Stimulated activated naive B cell treated with anti-CD40 and anti-IgM and Interleukin-4, amounts not matched to agents 10 μg/mL and 1 μg/mL and 100 μg/mL, for 72 hours (primary cell): ENCODE results near the gene SYNDIG1L.
"Not testable (repeated sequence)": the region's sequence is repeated elsewhere in the genome, so short reads cannot be mapped to it uniquely, and the experiment has no call there.

ENCODE experiments used
- ATAC-seq, 2 donors: fragments of 150-1000 bp; cut with Tn5 transposase; replicated peaks; 2 replicates each; pipeline ENCODE4 v1.10.0; 2021; ENCODE audit warnings: moderate library complexity in 1 of 2
- DNase-seq: peaks from one replicate; pipeline ENCODE4 v3.0.0; 2021
- H3K27ac Mint-ChIP-seq: one replicate; pipeline ENCODE4 v1.8.0; 2022; ENCODE audit warnings: mild to moderate bottlenecking, mixed read lengths
- H3K27me3 Mint-ChIP-seq, 2 donors: one replicate each; pipeline ENCODE4 v1.8.0; 2022; ENCODE audit warnings: mixed read lengths in 2 of 2
- H3K36me3 Mint-ChIP-seq, 2 donors: one replicate each; pipeline ENCODE4 v1.8.0; 2022; ENCODE audit warnings: mixed read lengths in 2 of 2, mild to moderate bottlenecking in 1 of 2
- H3K4me1 Mint-ChIP-seq, 2 donors: one replicate each; pipeline ENCODE4 v1.8.0; 2022; ENCODE audit warnings: mixed read lengths in 2 of 2, mild to moderate bottlenecking in 1 of 2
- H3K4me3 Mint-ChIP-seq, 2 donors: one replicate each; pipeline ENCODE4 v1.8.0; 2022; ENCODE audit warnings: mild to moderate bottlenecking in 2 of 2, mixed read lengths in 2 of 2, moderate library complexity in 1 of 2
- H3K9me3 Mint-ChIP-seq, 2 donors: one replicate each; pipeline ENCODE4 v1.8.0; 2022; ENCODE audit warnings: mixed read lengths in 2 of 2, mild to moderate bottlenecking in 1 of 2

Gene SYNDIG1L

DNA sequence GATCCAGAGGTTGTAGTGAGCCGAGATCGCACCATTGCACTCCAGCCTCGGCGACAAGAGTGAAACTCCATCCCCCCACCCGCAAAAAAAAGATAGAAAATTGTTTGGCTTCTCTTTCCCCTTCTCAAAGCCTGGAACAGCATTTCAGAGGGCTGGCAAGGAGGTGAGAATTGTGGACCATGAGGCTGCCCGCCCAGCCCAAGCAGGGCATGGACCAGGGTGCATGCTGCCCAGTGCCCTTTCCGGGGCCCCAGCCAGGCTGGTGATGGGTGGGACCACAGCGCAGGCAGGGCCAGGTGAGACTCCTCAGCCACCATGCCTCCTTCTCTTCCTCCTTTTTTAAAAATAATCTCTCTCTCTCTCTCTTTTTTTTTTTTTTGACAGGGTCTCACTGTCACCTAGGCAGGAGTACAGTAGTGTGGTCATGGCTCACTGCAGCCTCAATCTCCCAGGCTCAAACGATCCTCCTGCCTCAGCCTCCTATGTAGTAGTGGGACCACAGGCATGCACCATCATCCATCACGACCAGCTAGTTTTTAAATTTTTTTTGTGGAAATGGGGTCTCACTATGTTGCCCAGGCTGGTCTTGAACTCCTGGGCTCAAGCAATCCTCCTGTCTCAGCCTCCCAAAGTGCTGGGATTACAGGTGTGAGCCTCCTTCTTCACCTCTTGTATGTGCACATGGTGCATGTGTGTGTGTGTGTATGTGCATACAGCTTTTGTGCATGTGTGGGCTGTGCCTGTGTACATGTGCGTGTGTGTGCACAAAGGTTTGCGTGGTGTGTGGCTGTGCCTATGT, 22.2 kb downstream of the SYNDIG1L start:
- no peaks in the 10 kb centered on the region for H3K36me3 Mint-ChIP-seq
- no peaks in the 10 kb centered on the region for H3K27me3 Mint-ChIP-seq
- no peak for ATAC-seq

DNA sequence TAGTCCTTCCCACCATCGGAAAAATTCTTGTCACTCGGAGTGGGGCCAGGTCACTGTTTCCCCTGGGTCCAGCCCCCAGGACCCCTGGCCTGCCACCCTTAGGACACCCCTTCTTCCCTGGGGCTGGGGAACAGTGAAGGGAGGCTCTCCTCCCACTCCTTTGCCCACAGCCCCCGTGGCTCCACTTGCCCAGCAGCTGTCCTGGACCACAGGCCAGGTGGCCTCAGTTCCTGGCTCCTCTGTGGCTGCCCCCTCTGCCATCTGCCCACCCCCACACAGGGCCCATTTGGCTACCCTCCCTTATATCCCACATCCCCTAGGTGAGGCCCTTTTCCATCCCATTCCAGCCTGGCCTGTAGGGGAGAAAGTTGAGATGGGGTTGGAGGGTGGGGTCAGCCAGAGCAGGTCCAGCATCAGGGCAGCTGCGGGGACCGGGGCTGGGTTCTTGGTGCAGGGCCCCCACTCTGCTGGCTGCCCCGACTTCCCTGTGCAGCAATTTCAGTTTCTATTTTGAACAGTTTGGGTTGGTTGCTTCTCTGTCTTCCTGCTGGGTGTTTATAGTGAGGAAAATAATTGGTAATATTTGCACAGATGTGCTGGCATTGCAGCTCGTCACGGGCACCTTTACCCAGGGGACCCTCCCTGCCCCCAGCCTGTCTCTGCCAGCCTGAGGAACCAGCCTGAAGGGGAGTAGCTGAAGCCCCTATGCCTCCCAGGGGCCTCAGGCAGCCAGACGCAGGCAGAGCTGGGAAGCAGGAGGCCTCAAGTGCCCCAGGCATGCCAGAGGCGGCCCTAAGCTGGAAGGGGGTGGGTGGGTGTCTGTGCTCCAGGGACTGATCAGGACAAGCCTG, 23.4 kb downstream of the SYNDIG1L start:
- ATAC-seq (peak; percentile 26 to 35), DNase-seq (no peak)
- no peaks in the 10 kb centered on the region for H3K9me3 Mint-ChIP-seq
- H3K4me3 Mint-ChIP-seq = peak overlapping the region; percentile 80 to 83
- no peaks in the 10 kb centered on the region for H3K27me3 Mint-ChIP-seq
- peaks cover 35 to 55% of the 10 kb centered on the region in 2 donors for H3K4me1 Mint-ChIP-seq
- no peaks in the 10 kb centered on the region for H3K36me3 Mint-ChIP-seq
- H3K27ac Mint-ChIP-seq = peak overlapping the region; percentile 97

More for the DNA sequence above, 22.2 kb downstream of the SYNDIG1L start:
- peaks cover 39 to 60% of the 10 kb centered on the region in 2 donors for H3K4me1 Mint-ChIP-seq
- no peaks in the 10 kb centered on the region for H3K9me3 Mint-ChIP-seq
- H3K27ac Mint-ChIP-seq = peak overlapping the region; percentile 86
- DNase-seq = no peak
- no peak overlapping the region for H3K4me3 Mint-ChIP-seq

DNA sequence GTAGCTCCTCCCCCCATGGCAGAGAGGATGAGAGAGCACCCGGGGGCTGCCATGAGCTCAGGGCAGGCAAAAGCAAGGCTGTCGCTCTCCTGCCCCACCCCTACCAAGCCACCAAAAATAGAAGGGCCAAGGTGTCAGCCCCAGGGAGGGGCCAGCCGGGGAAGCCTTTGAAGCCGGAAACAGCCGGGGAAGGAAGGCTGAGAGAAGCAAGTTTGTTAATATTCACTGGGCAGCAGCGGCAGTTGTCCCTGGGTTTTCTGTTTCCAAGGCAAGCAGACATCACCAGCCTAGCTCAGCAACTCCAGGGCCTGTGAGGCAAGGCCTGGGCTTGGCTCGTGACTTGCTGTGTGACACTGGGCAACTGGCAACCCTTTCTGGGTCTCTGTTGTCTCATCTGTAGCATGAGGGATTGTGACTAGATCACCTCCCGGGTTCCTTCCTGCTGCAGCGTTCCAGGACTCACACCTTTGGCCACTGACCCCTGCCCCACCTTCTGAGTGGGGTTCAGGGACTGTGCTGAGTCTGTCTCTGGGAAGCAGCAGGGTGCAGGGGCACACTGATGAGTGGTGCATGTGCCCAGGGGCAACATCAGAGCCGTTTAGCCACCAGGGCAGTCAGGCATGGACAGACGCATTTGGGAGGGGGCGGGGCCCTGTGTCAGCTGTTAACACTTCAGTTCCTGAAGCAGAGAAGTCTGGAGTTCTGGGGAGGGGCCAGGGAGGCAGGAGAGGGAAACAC, 24.3 kb downstream of the SYNDIG1L start:
- H3K4me3 Mint-ChIP-seq = peak overlapping the region; percentile 80 to 83
- no peaks in the 10 kb centered on the region for H3K36me3 Mint-ChIP-seq
- H3K4me1 Mint-ChIP-seq = peaks cover 29 to 46% of the 10 kb centered on the region in 2 donors
- ATAC-seq = peak; percentile 90 to 91
- peak; percentile 74 for DNase-seq
- H3K9me3 Mint-ChIP-seq = no peaks in the 10 kb centered on the region
- H3K27ac Mint-ChIP-seq = peak overlapping the region; percentile 97
- H3K27me3 Mint-ChIP-seq = no peaks in the 10 kb centered on the region

DNA sequence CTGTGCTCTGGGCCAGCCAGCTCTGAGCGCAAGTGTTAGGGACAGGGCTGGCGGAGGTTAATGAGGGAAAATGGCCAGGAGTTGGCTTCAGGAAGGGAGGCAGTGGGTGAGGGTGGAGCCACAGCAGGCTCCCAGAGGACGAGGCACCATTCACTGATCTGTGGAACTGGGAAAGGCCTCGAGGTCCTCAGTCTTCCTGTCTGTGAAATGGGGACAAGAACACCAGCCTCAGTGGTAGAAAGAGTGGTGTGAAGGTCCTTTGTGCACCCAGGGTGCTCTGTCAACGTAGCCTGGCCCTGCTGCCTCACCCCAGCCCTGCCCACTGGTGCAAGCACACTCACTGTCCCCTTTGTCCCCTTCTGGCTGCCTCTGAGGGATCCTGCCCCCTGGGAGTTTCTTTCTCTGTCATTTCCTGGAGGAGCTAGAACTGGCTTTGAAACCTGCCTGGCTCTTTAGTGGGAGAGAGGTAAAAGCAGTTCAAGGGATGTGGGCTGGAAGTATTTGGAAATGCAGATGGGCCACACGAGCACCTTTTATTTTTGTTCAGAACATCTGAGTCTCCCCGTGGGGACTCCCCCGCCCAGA, 25.0 kb downstream of the SYNDIG1L start:
- DNase-seq (peak; percentile 8), ATAC-seq (peak; percentile 15 to 17)
- Mint-ChIP-seq H3K27ac (peak overlapping the region; percentile 97), H3K9me3 (no peaks in the 10 kb centered on the region), H3K36me3 (no peaks in the 10 kb centered on the region), H3K4me3 (peak overlapping the region; percentile 80 to 83), H3K27me3 (no peaks in the 10 kb centered on the region), H3K4me1 (peaks cover 29 to 45% of the 10 kb centered on the region in 2 donors)

- Mint-ChIP-seq H3K36me3 (no peaks in the 10 kb centered on the region), H3K27me3 (no peaks in the 10 kb centered on the region), H3K9me3 (no peaks in the 10 kb centered on the region), H3K27ac (peak overlapping the region; percentile 68), H3K4me3 (peak overlapping the region in 1 of 2 donors; percentile 8), H3K4me1 (peaks cover 29 to 45% of the 10 kb centered on the region in 2 donors)
- DNase-seq = no peak
- no peak for ATAC-seq
These were observed 25.9 kb downstream of the SYNDIG1L start for GRCh38 chr14:74400031-74400685.

DNA sequence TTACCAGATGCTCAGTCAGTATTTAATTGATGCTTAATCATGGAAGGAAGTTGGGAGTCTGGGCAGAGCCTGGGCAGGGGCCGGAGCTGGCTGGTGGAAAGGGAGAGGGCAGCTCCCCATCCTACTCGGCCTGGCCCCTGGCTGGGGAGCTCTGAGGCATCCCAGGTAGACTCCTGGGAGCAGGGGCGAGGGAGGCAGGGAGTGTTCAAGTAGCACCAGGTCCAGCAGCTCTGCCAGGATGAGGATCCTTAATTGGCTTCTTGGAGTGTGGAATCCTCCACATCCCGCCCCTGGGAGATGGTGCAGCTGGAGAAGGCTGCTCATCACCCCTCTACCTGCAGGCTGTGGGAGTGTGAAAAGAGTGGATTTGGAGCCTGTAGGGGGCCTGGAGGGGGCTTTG, 30.9 kb downstream of the SYNDIG1L start:
- no peak overlapping the region for H3K27ac Mint-ChIP-seq
- ATAC-seq = no peak
- H3K36me3 Mint-ChIP-seq = no peaks in the 10 kb centered on the region
- DNase-seq = no peak
- H3K9me3 Mint-ChIP-seq = no peaks in the 10 kb centered on the region
- H3K4me3 Mint-ChIP-seq = no peak overlapping the region
- peaks cover 1 to 8% of the 10 kb centered on the region in 2 donors for H3K4me1 Mint-ChIP-seq
- no peaks in the 10 kb centered on the region for H3K27me3 Mint-ChIP-seq

DNA sequence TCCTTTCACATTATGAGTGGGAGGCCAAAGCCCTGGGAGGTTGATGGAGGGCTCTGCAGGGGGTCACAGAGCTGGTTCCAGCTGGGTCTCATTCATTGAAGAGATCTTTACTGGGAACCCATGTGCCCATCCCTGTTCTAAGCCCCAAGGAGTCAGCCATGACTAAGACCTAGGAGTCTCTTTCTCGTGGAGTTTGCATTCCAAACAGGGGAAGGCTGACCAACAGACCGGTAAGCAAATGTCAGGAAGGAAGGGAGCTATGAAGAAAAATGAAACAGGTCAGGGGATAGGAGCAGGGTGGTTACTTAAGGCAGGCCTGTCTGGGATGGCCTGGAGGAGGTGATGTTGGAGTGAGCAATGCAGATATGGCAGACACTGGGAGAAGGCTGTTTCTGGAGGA, 31.5 kb downstream of the SYNDIG1L start:
- no peak overlapping the region for H3K4me3 Mint-ChIP-seq
- ATAC-seq (no peak), DNase-seq (no peak)
- no peaks in the 10 kb centered on the region for H3K27me3 Mint-ChIP-seq
- H3K27ac Mint-ChIP-seq = no peak overlapping the region
- no peaks in the 10 kb centered on the region for H3K9me3 Mint-ChIP-seq
- H3K36me3 Mint-ChIP-seq = no peaks in the 10 kb centered on the region
- H3K4me1 Mint-ChIP-seq = peaks cover 0 to 11% of the 10 kb centered on the region in 2 donors

- Mint-ChIP-seq H3K36me3 (no peaks in the 10 kb centered on the region), H3K27ac (no peak overlapping the region), H3K9me3 (no peaks in the 10 kb centered on the region), H3K4me3 (no peak overlapping the region), H3K4me1 (peaks cover 0 to 11% of the 10 kb centered on the region in 2 donors), H3K27me3 (no peaks in the 10 kb centered on the region)
- DNase-seq (no peak), ATAC-seq (no peak)
These were observed 33.1 kb downstream of the SYNDIG1L start for GRCh38 chr14:74392616-74393570.

DNA sequence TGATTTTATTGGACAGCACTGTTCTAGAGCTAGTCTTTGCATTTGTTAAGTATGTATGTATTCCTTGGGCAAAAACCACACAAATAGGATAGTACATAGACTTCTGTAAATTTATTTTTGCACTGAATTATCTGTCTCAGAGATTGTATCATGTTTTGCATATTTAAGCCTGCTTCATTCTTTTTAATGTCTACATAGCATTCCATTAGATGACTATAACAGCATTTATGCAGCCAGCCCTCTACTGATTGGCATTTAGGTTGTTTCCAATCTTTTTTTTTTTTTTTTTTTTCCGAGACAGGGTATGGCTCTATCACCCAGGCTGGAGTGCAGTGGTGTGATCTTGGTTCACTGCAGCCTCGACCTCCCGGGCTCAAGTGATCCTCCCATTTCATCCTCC, 34.5 kb downstream of the SYNDIG1L start:
- H3K27ac Mint-ChIP-seq = no peak overlapping the region
- no peaks in the 10 kb centered on the region for H3K27me3 Mint-ChIP-seq
- no peaks in the 10 kb centered on the region for H3K9me3 Mint-ChIP-seq
- no peak overlapping the region for H3K4me3 Mint-ChIP-seq
- no peaks in the 10 kb centered on the region for H3K36me3 Mint-ChIP-seq
- ATAC-seq = no peak
- DNase-seq = no peak
- H3K4me1 Mint-ChIP-seq = peaks cover 0 to 11% of the 10 kb centered on the region in 2 donors

DNA sequence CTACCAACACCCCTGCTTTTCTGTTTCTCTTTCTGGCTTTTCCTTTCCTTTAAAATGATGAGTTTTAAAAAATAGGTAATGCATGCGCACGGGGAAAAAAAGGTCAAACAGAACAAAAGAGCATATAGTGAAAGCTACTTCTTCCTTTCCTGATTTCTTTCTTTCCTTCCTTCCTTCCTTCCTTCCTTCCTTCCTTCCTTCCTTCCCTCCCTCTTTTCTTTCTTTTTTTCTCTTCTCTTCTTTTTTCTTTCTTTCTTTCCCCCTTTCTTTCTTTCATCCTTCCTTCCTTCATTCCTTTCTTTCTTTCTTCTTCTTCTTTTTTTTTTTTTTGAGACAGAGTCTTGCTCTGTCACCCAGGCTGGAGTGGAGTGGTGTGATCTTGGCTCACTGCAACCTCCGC, 35.5 kb downstream of the SYNDIG1L start:
- peaks cover 0 to 11% of the 10 kb centered on the region in 2 donors for H3K4me1 Mint-ChIP-seq
- not testable (repeated sequence) for H3K36me3 Mint-ChIP-seq, ATAC-seq, DNase-seq, H3K27me3 Mint-ChIP-seq, H3K4me3 Mint-ChIP-seq, H3K9me3 Mint-ChIP-seq
- peak overlapping the region; percentile 4 for H3K27ac Mint-ChIP-seq

DNA sequence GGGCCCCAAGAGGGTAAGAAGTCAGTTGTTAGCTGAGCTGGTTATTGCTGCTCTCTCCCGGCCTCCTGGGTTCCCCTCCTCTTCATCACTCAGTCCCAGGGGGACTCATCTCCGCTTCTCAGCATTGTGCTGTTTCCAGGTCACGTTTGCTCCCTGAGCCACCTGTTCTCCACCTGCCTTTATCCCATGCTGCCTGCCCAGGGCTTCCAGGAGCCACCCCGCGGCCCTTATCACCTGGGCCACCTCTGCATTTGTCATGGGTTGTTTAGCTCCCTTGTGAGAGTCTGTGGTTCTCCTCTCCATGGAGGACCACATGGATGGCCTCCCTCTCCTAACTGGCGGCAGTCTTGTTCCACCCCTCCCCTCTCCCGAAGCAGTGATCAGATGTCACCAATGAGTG, 36.0 kb downstream of the SYNDIG1L start:
- Mint-ChIP-seq H3K4me3 (no peak overlapping the region), H3K4me1 (peaks cover 0 to 11% of the 10 kb centered on the region in 2 donors), H3K9me3 (no peaks in the 10 kb centered on the region), H3K36me3 (no peaks in the 10 kb centered on the region), H3K27ac (no peak overlapping the region), H3K27me3 (no peaks in the 10 kb centered on the region)
- ATAC-seq (no peak), DNase-seq (no peak)

DNA sequence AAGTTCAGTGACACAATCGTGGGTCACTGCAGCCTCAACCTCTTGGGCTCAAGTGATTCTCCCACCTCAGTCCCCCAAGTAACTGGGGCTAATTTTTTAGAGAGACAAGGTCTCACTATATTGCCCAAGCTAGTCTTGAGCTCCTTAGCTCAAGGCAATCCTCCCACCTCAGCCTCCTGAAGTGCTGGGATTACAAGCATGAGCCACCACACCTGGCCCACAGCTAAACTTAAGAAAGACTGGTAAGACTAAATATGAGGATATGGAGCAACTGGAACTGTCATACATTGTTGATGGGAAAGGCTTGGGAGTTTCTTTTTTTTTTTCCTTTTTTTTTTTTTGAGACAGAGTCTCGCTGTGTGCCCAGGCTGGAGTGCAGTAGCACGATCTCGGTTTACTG, 43.8 kb downstream of the SYNDIG1L start:
- H3K9me3 Mint-ChIP-seq = no peaks in the 10 kb centered on the region
- DNase-seq = no peak
- no peaks in the 10 kb centered on the region for H3K27me3 Mint-ChIP-seq
- no peak overlapping the region for H3K4me3 Mint-ChIP-seq
- H3K4me1 Mint-ChIP-seq = no peaks in the 10 kb centered on the region
- no peaks in the 10 kb centered on the region for H3K36me3 Mint-ChIP-seq
- ATAC-seq = no peak
- no peak overlapping the region for H3K27ac Mint-ChIP-seq

GRCh38 chr14:74381571-74381970, 44.4 kb downstream of the SYNDIG1L start:
- not testable (repeated sequence) for H3K36me3 Mint-ChIP-seq, ATAC-seq, H3K27me3 Mint-ChIP-seq, DNase-seq, H3K4me1 Mint-ChIP-seq, H3K9me3 Mint-ChIP-seq, H3K27ac Mint-ChIP-seq, H3K4me3 Mint-ChIP-seq
